ENCODE data around the gene DCANP1. TPM values are rescaled to one million over a fixed set of nuclear protein-coding genes. Genes with fewer than 3 reads are reported as not detected.
A peak's percentile ranks its signal among the peaks of the same experiment; 100 is the strongest.

DCANP1 gene
- total RNA-seq, 1 experiment from 2014 or later = not detected

DNA sequence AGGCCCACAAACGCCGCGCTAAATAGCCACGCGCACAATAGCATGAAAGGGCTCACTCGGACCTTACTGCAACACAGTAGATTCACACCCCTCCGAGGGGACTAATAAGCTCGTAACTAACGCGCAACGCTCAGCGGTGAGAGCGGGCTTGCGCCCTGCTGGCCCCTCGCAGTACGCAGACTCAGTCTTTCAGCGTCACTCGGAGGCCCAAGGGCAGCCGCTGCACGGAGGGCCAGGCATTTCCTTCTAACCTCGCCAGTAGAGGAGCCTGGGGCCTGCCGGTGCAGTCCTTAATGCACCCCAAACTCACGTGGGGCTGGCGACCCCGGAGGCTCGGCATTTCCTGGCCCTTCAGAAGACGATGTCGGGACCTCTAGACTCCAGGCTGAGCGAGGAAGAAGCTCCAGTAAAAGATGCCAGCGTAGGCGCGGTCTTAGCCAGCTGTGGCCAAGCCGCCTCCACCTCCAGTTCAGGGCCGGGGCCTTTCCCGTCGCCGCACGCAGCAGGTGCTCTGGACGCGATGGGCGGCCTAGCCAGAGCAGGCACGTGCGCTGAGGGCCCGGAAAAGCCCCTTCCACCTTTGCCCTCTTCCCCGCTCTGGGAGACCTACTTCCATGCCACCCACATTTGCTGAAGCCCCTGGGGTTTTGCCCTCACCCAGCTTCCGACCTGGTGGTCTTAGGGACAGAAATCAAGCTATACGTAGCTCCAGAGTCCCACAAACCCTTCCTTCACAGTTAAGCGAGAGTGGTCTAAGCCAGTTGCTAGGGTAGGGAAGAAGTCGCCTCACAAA lies 43.3 kb upstream of the DCANP1 start:
- BruUV-seq (replicated peaks) = no TSS peak
- CTCF ChIA-PET = interaction anchor here (0.5 to 11.2 kb wide), 8 partner anchors 16 to 340 kb away, joined by 3 to 96 read pairs (median 3); no protein-coding TSS in a partner anchor
- H3K9me3 Mint-ChIP-seq (ENCODE audit: unreplicated experiment) = no peaks in the 10 kb centered on the region
- DNase-seq (ENCODE audit: unreplicated experiment) = no peak
- H3K4me1 Mint-ChIP-seq (ENCODE audit: insufficient read depth, unreplicated experiment) = peaks cover 48% of the 10 kb centered on the region
- H3K27ac Mint-ChIP-seq (ENCODE audit: low read depth, unreplicated experiment) = no peak overlapping the region
- H3K4me3 Mint-ChIP-seq (ENCODE audit: unreplicated experiment) = no peak overlapping the region
- no peaks in the 10 kb centered on the region for H3K27me3 Mint-ChIP-seq (ENCODE audit: insufficient read depth, unreplicated experiment)
- intact Hi-C loops (cut with micrococcal nuclease) = no loop called here
- peaks cover 6% of the 10 kb centered on the region for H3K36me3 Mint-ChIP-seq (ENCODE audit: insufficient read depth, unreplicated experiment)
- TF ChIP-seq, protein P1, sequence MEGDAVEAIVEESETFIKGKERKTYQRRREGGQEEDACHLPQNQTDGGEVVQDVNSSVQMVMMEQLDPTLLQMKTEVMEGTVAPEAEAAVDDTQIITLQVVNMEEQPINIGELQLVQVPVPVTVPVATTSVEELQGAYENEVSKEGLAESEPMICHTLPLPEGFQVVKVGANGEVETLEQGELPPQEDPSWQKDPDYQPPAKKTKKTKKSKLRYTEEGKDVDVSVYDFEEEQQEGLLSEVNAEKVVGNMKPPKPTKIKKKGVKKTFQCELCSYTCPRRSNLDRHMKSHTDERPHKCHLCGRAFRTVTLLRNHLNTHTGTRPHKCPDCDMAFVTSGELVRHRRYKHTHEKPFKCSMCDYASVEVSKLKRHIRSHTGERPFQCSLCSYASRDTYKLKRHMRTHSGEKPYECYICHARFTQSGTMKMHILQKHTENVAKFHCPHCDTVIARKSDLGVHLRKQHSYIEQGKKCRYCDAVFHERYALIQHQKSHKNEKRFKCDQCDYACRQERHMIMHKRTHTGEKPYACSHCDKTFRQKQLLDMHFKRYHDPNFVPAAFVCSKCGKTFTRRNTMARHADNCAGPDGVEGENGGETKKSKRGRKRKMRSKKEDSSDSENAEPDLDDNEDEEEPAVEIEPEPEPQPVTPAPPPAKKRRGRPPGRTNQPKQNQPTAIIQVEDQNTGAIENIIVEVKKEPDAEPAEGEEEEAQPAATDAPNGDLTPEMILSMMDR (IDR thresholded peaks at IDR 0.05; ENCODE audit: unreplicated experiment) = no peak
- POLR2A ChIA-PET = interaction anchor here (0.6 kb wide), 1 partner anchor 12 kb away, joined by 4 read pairs; no protein-coding TSS in a partner anchor

DNA sequence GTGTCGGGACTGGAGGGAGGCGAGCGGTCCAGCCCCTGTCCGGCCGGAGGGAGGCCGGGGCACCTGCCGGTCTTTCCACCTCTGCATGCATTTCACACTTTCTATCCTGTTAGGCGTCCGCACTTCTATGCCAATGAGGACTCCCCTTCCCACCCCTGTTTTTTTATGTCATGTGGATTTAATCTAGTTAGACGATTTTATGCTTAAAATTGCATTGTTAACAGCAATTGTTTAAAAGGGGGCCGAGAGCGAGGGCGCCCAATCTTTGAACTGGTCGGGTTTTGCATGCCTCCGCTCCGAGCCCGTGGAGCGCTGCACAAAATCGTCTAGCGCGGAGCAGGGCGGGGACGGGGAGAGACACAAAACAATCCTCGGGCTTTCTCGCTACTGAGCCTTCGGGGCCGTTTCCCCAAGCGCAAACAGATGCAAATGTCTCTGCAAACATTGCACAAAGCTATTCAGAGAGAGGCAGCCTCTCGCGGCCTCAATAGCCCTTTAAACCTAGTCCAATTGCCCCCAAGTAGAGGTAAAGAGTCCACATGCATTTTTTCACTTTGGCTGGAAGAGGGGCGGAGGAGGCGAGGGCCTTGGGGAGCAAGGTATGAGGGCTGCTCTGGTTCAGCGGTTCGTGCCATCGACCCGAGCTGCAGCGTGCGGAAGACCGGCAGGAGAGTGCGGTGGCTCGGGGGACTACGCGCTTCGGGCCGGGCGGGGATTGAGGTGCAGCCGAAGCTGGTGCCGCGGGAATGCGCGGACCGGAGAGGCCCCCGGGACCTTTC lies 42.5 kb upstream of the DCANP1 start:
- H3K27ac Mint-ChIP-seq (ENCODE audit: low read depth, unreplicated experiment) = no peak overlapping the region
- POLR2A ChIA-PET = no interaction called here
- CTCF ChIA-PET = interaction anchor here (0.5 to 11.2 kb wide), 5 partner anchors 25 to 340 kb away, joined by 3 to 96 read pairs (median 3); no protein-coding TSS in a partner anchor
- peaks cover 42% of the 10 kb centered on the region for H3K4me1 Mint-ChIP-seq (ENCODE audit: insufficient read depth, unreplicated experiment)
- TF ChIP-seq, protein P1 (IDR thresholded peaks at IDR 0.05; ENCODE audit: unreplicated experiment) = no peak
- H3K27me3 Mint-ChIP-seq (ENCODE audit: insufficient read depth, unreplicated experiment) = no peaks in the 10 kb centered on the region
- no peaks in the 10 kb centered on the region for H3K9me3 Mint-ChIP-seq (ENCODE audit: unreplicated experiment)
- no TSS peak for BruUV-seq (replicated peaks)
- no peak overlapping the region for H3K4me3 Mint-ChIP-seq (ENCODE audit: unreplicated experiment)
- intact Hi-C loops (cut with micrococcal nuclease) = no loop called here
- H3K36me3 Mint-ChIP-seq (ENCODE audit: insufficient read depth, unreplicated experiment) = peaks cover 6% of the 10 kb centered on the region
- DNase-seq (ENCODE audit: unreplicated experiment) = no peak

DNA sequence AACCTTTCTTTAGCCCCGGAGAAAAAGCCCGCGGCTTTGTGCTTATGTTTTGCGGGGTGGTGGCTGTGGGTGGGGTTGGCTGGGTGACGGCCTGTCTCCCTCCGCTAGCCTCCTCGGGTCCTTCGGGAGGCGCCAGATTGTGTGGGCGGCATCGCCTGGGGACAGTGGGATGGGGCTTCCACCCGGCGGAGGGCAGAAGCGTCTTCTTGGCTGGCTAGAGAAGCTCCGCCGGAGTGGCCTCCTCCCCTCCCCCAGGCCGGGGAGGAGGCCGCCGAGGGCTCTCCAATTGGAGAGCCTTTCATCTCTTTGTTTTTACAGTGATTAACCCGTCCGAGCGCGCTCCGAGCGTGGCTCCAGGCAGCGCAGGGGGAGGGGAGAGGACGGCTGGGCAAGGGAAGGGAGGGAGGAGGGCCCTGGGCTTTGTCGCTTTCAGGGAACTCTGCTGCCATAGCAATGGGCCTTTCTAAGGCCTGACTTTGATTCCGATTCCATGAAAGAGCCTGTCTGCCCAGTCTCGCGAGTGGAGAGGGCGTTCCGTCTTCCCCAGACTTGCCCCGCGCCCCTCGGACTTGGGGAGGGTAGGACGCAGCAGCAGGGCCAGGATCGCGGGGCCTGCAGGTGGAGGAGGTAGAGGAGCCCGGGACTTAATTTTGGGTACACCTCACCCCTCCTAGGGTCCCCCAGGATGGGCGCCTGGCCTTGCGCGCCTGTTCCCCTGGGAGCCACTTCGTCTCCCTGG lies 41.7 kb upstream of the DCANP1 start:
- H3K36me3 Mint-ChIP-seq (ENCODE audit: insufficient read depth, unreplicated experiment) = peaks cover 6% of the 10 kb centered on the region
- POLR2A ChIA-PET = interaction anchor here (0.9 to 2.0 kb wide), 6 partner anchors 10 to 44 kb away, joined by 3 to 9 read pairs (median 4); no protein-coding TSS in a partner anchor
- peak overlapping the region; percentile 52 for H3K27ac Mint-ChIP-seq (ENCODE audit: low read depth, unreplicated experiment)
- intact Hi-C loops (cut with micrococcal nuclease) = no loop called here
- peak; percentile 89 for DNase-seq (ENCODE audit: unreplicated experiment)
- peak overlapping the region; percentile 62 for H3K4me3 Mint-ChIP-seq (ENCODE audit: unreplicated experiment)
- H3K27me3 Mint-ChIP-seq (ENCODE audit: insufficient read depth, unreplicated experiment) = no peaks in the 10 kb centered on the region
- no peaks in the 10 kb centered on the region for H3K9me3 Mint-ChIP-seq (ENCODE audit: unreplicated experiment)
- no TSS peak for BruUV-seq (replicated peaks)
- H3K4me1 Mint-ChIP-seq (ENCODE audit: insufficient read depth, unreplicated experiment) = peaks cover 34% of the 10 kb centered on the region
- CTCF ChIA-PET = interaction anchor here (0.6 to 11.2 kb wide), 6 partner anchors 14 to 338 kb away, joined by 3 to 96 read pairs (median 8); no protein-coding TSS in a partner anchor
- TF ChIP-seq, protein P1 (IDR thresholded peaks at IDR 0.05; ENCODE audit: unreplicated experiment) = no peak
